OCI-LY7 (cell line): ENCODE measurements around the gene NT5C2.

Experiments
- CTCF ChIP-seq: fragments of 200-600 bp; sonication (generic); conservative IDR thresholded peaks from 2 replicates; pipeline ENCODE4 v1.5.1; 2014; ENCODE audit warnings: mild to moderate bottlenecking, antibody characterized with exemption, low read length, moderate library complexity, mixed read lengths
- EZH2phosphoT487 ChIP-seq: fragments of 200-600 bp; sonication (generic); IDR thresholded peaks from 2 replicates; pipeline ENCODE4 v1.6.1; 2018; ENCODE audit warnings: low read depth, borderline replicate concordance, mild to moderate bottlenecking, mixed run types, antibody characterized with exemption, low read length, moderate library complexity, mixed read lengths

DNA sequence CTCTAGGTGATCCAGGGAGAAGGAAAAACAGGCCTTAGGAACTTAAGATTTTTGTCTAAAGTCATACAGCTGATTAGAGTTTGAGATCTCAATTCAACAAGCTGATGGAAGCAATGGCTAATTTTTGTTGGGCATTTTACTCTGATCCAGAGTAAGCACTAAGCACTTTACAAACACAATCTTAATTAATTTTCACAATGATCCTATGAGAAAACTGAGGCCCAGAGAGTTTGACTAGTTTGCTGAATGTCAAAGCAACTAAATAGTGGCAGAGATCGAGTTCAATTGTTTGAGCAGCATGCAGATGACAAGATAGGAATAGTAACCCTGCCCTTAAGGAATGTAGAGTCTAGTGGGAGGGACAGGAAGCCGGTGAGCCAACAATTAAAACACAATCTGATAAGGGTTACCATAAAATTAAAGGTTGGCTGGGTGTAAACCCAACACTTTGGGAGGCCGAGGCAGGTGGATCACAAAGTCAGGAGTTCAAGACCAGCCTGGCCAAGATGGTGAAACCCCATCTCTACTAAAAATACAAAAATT lies 39.1 kb upstream of the NT5C2 start:
- no peak for TF ChIP-seq CTCF
- no peak for TF ChIP-seq EZH2phosphoT487
